HepG2 (cell line): Measurements from ENCODE around the gene PLEKHA8. TPM values are rescaled to one million over a fixed set of nuclear protein-coding genes. Genes with fewer than 3 reads are reported as not detected.
A peak's percentile ranks its signal among the peaks of the same experiment; 100 is the strongest.

Experiments used
- BHLHE40 ChIP-seq: IDR thresholded peaks from 2 replicates; pipeline ENCODE4 v1.6.1; 2011; ENCODE audit warnings: low read length, improper control_type of control experiment
- CAMTA2 ChIP-seq: sonication (generic); formaldehyde crosslinking; IDR thresholded peaks from 2 replicates; pipeline ENCODE4 v1.4.0; 2020; ENCODE audit warnings: mild to moderate bottlenecking, missing genetic modification reagents, borderline replicate concordance
- FOXP1 ChIP-seq, 2 experiments: fragments of 450-650 bp in 1 of 2; IDR thresholded peaks; 2 replicates each; pipeline ENCODE4 v1.6.1; 2017 to 2018; ENCODE audit warnings: antibody characterized with exemption in 1 of 2
- KDM1A ChIP-seq: IDR thresholded peaks from 2 replicates; pipeline ENCODE4 v1.6.1; 2016; ENCODE audit warnings: missing compliant biosample characterization
- KDM4B ChIP-seq: sonication (generic); formaldehyde crosslinking; IDR thresholded peaks from 2 replicates; pipeline ENCODE4 v1.4.0; 2020; ENCODE audit warnings: missing genetic modification reagents
- NFIC ChIP-seq: IDR thresholded peaks from 2 replicates; pipeline ENCODE4 v1.6.1; 2012; ENCODE audit warnings: mild to moderate bottlenecking, low read length, inconsistent platforms
- NKX3-1 ChIP-seq: sonication (generic); formaldehyde crosslinking; IDR thresholded peaks from 2 replicates; pipeline ENCODE4 v1.5.0; 2020; ENCODE audit warnings: missing genetic modification reagents
- NR3C1 ChIP-seq: sonication (generic); formaldehyde crosslinking; IDR thresholded peaks from 2 replicates; pipeline ENCODE4 v1.4.0; 2020; ENCODE audit warnings: missing genetic modification reagents
- PBX2 ChIP-seq: IDR thresholded peaks from 2 replicates; pipeline ENCODE4 v1.6.1; 2016; ENCODE audit warnings: control low read depth
- SKI ChIP-seq: fragments of 450-650 bp; IDR thresholded peaks from one replicate; pipeline ENCODE4 v1.6.1; 2018; ENCODE audit warnings: mild to moderate bottlenecking; ENCODE audit not compliant: partially characterized antibody
- SMYD3 ChIP-seq: sonication (generic); formaldehyde crosslinking; IDR thresholded peaks from 2 replicates; pipeline ENCODE4 v1.8.1; 2023; ENCODE audit warnings: mild to moderate bottlenecking, missing genetic modification reagents
- SP140L ChIP-seq: sonication (generic); formaldehyde crosslinking; IDR thresholded peaks from 2 replicates; pipeline ENCODE4 v1.4.0; 2020; ENCODE audit warnings: missing genetic modification reagents, borderline replicate concordance
- TFE3 ChIP-seq: IDR thresholded peaks from 2 replicates; pipeline ENCODE4 v1.6.1; 2016
- THRA ChIP-seq: sonication (generic); formaldehyde crosslinking; IDR thresholded peaks from 2 replicates; pipeline ENCODE4 v1.4.0; 2020; ENCODE audit warnings: missing genetic modification reagents, borderline replicate concordance
- ZBTB4 ChIP-seq: sonication (generic); formaldehyde crosslinking; IDR thresholded peaks from 2 replicates; pipeline ENCODE4 v1.4.0; 2020; ENCODE audit warnings: missing genetic modification reagents, mild to moderate bottlenecking, borderline replicate concordance
- ZFP36L1 ChIP-seq: sonication (generic); formaldehyde crosslinking; IDR thresholded peaks from 2 replicates; pipeline ENCODE4 v1.8.0; 2022; ENCODE audit warnings: mild to moderate bottlenecking, missing genetic modification reagents, moderate library complexity
- ZKSCAN8 ChIP-seq: IDR thresholded peaks from 2 replicates; pipeline ENCODE4 v1.6.1; 2016; ENCODE audit warnings: borderline replicate concordance, missing genetic modification reagents, missing compliant biosample characterization
- ZNF331 ChIP-seq: sonication (generic); formaldehyde crosslinking; IDR thresholded peaks from 2 replicates; pipeline ENCODE4 v1.4.0; 2020; ENCODE audit warnings: missing genetic modification reagents
- ZUFSP ChIP-seq: sonication (generic); formaldehyde crosslinking; IDR thresholded peaks from 2 replicates; pipeline ENCODE4 v1.9.0; 2021; ENCODE audit warnings: missing genetic modification reagents, mild to moderate bottlenecking, borderline replicate concordance
- polyA plus RNA-seq, 8 experiments: library from polyadenylated mRNA; depleted of rRNA in 3 of 8; stranded (reverse) in 7 of 8; unstranded in 1 of 8; fragments of >200 nt; fragmentation: Illumina TruSeq in 4 of 8; extraction: Trizol in 4 of 8; gene quantifications; 2 replicates each; pipeline versions ENCODE4 v1.2.1 to v1.2.3, GENCODE V29; 2011 to 2016; ENCODE audit warnings: low read depth in 4 of 8, missing spikeins in 1 of 8, mixed read lengths in 1 of 8; ENCODE audit not compliant: insufficient read depth in 1 of 8
- total RNA-seq, 5 experiments: library from RNA; depleted of rRNA; stranded (reverse); fragments of >200 nt; fragmentation: Illumina TruSeq; extraction: Trizol; gene quantifications; 2 replicates each; pipeline ENCODE4 v1.2.3, GENCODE V29; 2016; ENCODE audit warnings: low read depth in 1 of 5
- TF ChIP-seq, protein P1 (sequence below): IDR thresholded peaks from 2 replicates; pipeline ENCODE4 v1.6.1; 2018; ENCODE audit warnings: missing genetic modification reagents, mild to moderate bottlenecking, missing compliant biosample characterization

The PLEKHA8 gene
- total and polyA plus RNA-seq, 2 of the 13 experiments (the other 11 are each of a cell fraction or from before 2014, with no cell fraction given), result 12.5 to 26.4 TPM

- TF ChIP-seq CAMTA2 (CRISPR knock-in tag) (peak; percentile 36; the same call in 1 of the 2 replicates), KDM1A (CRISPR knock-in tag) (no peak), ZUFSP (CRISPR knock-in tag) (no peak), ZBTB4 (CRISPR knock-in tag) (no peak), ZKSCAN8 (CRISPR knock-in tag) (no peak), ZFP36L1 (CRISPR knock-in tag) (no peak), ZNF331 (CRISPR knock-in tag) (peak; percentile 80; the same call in 1 of the 2 replicates), NFIC (no peak), TFE3 (peak; percentile 71; the same call in 1 of the 2 replicates), KDM4B (CRISPR knock-in tag) (no peak), SP140L (CRISPR knock-in tag) (0 out of 2 replicates have a peak, but pooled peaks have one; percentile 48), PBX2 (CRISPR knock-in tag) (no peak), FOXP1 (IDR thresholded peaks at IDR 0.05) (no peak), FOXP1 (CRISPR knock-in tag; IDR thresholded peaks at IDR 0.05) (no peak), NR3C1 (CRISPR knock-in tag) (no peak), SKI (peak; percentile 27), BHLHE40 (no peak; the same call in 1 of the 2 replicates), THRA (CRISPR knock-in tag) (peak; percentile 2; the same call in 1 of the 2 replicates), SMYD3 (CRISPR knock-in tag) (no peak), NKX3-1 (CRISPR knock-in tag) (no peak)
- TF ChIP-seq, protein P1, sequence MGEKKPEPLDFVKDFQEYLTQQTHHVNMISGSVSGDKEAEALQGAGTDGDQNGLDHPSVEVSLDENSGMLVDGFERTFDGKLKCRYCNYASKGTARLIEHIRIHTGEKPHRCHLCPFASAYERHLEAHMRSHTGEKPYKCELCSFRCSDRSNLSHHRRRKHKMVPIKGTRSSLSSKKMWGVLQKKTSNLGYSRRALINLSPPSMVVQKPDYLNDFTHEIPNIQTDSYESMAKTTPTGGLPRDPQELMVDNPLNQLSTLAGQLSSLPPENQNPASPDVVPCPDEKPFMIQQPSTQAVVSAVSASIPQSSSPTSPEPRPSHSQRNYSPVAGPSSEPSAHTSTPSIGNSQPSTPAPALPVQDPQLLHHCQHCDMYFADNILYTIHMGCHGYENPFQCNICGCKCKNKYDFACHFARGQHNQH, result peak; percentile 73
Observed at GRCh38 chr7:30028216-30028748, at the start of gene PLEKHA8 (continued).
